SH-SY5Y (cell line): ENCODE measurements around the gene NOX5.

Experiments
- GATA2 ChIP-seq: IDR thresholded peaks from 2 replicates; pipeline ENCODE4 v1.6.1; 2011; ENCODE audit warnings: mild to moderate bottlenecking, low read depth, low read length
- GATA3 ChIP-seq: IDR thresholded peaks from 2 replicates; pipeline ENCODE4 v1.6.1; 2011; ENCODE audit warnings: low read depth, mild to moderate bottlenecking, low read length, moderate library complexity

NOX5 gene

DNA sequence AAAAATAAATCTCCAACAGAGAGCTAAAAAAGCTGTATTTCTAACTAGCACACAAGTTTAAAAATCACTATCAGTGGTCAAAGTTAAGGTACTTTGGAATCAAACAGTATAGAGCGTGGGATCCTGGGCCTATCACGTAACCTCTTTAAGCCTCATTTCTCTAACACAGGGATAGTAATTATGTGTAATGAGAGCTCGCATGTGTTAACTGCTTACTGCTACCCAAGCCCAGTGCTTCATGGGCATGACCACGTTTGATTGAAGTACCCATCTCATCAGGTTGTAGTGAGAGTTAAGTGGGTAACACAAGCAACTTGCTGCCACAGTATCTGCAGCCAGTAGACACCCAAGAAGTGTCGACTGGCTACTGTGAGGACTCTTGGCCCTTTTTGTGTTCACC is 28.2 kb upstream of the NOX5 start:
- TF ChIP-seq GATA2 = no peak
- no peak for TF ChIP-seq GATA3

DNA sequence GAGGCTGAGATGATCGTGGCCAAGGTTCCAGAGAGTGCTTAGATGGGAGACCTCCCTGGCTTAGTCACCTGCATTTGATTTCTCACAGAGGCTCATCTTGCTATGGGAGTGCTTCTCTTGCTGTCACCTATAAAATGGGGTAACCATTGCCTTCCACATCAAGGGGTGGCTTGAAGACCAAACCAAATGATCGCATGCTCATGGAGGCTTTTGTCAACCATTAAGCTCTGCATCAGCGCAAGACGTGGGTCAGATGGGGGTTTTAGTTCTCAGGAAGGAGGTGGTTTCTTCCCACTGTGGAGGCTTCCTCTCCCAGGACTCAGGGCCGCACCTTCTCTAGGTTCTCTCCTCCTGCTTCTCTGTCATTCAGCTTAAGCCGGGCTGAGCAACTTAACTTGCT is 27.4 kb upstream of the NOX5 start:
- no peak for TF ChIP-seq GATA3
- TF ChIP-seq GATA2 = no peak

DNA sequence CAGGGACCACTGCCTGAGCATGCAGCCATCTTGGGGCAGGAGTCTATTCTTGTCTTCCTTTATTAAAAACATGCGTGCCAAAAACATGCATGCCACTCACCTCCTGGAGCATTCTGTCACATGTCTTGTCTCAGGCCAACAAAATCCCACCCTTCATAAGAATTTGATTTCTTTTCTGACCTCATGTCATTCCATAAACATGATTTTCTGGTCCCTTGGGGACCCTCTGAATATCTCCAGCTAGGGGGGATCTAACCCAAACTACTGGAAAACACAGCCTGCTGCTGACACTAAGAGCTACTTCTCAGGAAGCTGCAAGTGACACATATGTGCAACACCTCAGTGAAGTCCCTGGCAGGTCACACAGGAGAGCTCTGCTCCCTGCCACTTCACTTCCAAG is 26.8 kb upstream of the NOX5 start:
- TF ChIP-seq GATA2 (no peak), GATA3 (no peak)

DNA sequence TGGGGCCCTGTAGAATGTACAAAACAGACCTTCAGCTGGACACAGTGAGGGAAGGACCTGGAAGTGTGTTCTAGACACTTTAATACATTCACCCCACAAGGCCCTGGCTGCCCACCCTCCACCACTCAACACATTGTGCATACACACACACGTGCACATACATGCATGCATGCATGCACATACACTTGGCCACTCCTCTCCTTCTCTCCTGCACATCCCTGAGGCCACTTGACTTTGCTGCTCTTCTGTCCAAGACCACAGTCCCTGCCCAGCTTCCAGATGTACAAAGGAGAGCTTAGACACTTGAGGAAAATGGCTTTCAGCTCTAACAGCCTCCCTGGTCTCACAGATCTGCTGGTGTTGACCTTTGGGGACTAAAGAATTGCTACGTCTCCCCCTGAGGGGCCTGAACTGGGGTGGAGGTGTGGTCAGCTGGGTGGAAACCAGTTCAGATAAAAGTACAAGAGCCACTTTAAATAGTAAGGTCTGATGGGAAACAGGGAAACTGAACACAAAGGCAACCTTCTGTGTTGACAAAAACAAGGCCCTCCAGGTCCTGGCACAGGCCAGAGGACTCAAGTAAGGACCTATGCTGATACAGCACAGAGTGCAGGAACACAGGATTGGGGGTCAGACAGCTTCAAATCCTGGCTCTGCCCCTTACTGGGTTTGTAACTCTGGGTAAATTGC is 24.8 kb upstream of the NOX5 start:
- no peak for TF ChIP-seq GATA3
- TF ChIP-seq GATA2 = no peak

DNA sequence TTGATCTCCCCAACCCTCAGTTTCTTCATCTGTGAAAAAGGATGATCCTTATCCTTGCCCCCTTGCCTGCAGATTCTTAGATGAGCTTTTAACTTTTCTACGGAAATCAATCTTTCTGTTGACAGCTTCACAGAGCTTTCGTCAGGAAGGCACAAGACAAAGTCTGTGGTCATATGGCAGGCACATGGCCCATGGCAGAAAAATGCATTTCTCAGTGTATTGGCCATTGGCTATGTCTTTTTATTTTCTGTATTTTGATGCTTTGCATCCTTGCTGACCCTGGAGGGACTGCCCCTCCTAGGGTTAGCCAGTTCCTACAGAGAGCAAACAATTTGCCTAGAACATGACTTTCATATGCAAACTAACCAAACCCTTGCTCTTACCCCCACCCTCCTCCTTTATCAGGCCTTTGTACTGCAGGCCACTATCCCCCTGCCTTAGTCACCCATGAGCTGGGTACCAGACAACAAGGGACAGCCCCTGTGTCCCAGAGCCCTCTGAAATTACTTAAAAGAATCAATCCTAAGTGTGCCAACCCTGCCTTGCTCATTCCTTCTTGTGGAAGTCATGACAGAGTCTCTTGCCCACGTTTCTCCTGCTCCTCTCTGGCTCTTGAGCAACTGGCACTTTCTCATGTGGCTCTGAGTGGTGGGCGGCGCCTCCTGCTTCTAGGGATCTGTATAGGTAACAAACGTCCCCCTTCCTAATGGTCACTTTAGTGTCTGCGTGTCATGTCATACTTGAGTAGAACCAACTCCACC is 24.1 kb upstream of the NOX5 start:
- no peak for TF ChIP-seq GATA2

DNA sequence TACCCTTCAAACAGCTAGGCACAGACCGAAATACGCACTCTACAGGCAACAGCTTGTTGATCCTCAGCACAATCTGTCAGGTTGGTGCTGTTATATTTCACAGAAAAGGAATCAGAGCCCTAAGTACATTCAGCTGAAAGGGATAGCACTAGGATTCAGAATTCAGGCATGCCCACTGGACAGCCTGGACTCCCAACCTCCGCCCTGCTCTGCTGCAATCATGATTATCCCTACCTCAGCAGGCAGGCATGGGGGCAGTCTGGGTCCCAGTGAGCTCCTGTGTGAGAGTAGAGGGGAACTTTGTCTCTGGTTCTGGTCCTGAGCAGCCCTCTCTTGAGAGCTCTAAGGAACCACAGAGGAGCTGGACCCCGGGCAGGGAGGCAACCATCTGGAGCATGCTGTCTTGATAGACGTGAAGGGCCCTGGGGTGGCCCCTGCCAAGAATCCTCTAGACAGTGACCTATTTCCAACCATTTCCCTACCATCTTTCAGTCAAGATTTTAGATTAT is 23.4 kb upstream of the NOX5 start:
- no peak for TF ChIP-seq GATA3
- no peak for TF ChIP-seq GATA2

DNA sequence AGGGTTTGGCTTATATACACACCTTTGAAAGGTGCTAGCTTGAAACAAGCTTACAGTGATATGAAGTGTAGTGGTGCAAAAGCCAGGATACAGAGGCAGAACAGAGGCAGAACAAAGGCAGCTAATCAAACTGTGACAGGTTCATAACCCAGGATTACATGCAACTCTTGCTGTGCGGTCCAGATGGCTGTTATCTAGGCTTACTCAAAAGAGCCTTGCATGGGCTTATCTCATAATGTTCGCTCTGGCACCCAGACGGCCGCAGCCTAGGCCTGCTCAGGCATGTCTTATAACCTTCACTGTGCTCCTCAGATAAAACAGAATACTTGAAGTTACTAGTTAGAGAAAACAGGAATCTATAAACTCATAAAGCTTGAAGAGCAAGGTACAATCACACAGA is 22.8 kb upstream of the NOX5 start:
- TF ChIP-seq GATA2 (peak; percentile 81), GATA3 (no peak; the same call in 1 of the 2 replicates)

DNA sequence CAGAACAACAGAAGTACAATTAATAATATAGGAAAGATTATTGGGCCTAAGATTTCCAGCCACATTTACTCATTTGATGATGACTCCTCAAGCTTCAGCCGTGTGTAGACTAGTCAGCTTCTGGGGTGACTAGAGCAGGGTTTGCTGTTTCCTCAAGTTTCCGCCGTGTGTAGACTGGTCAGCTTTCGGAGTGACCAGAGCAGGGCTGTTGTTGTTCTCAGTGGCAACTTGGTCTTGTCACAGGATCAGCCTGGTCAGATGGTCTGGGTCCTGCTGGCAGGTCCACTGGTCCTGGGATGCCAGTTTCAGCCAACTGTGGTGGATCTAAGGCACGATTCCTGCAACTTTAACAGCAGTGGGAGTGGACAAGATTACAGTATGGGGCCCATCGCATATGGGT is 21.8 kb upstream of the NOX5 start:
- TF ChIP-seq GATA2 (no peak), GATA3 (no peak)

DNA sequence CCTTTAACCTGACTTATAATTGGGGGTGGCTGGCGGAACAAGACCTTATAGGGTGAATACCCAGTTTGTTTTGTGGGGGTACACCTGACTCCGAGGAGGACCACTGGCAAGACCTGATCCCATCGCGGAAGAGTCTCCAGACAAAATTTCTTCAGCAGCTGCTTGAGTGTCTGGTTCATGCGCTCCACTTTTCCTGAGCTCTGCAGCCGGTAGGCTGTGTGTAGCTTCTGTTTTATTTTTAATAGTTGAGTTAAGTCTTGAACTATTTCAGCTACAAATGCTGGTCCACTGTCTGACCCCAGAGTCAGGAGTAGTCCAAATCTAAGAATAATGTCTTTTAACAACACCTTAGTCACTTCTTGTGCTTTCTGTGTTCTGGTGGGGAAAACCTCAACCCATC is 21.2 kb upstream of the NOX5 start:
- no peak for TF ChIP-seq GATA2
- TF ChIP-seq GATA3 = no peak

DNA sequence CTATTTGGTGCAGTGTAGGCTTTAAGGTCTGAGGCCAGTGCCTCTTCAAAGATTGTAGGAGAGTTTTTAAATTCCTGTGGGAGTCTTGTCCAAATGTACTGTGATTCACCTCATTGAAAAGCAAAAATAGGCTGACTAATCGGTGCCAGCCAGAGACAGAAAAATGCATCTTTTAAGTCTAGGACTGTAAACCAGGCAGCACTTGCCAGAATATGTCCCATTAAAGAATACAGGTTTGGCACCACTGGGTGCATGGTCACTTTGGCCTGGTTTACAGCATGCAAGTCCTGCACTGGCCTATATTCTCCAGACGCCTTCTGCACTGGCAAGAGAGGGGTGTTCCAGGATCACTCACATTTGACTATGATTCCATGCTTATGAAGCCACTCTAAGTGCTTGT is 20.3 kb upstream of the NOX5 start:
- TF ChIP-seq GATA2 = no peak
- no peak for TF ChIP-seq GATA3

DNA sequence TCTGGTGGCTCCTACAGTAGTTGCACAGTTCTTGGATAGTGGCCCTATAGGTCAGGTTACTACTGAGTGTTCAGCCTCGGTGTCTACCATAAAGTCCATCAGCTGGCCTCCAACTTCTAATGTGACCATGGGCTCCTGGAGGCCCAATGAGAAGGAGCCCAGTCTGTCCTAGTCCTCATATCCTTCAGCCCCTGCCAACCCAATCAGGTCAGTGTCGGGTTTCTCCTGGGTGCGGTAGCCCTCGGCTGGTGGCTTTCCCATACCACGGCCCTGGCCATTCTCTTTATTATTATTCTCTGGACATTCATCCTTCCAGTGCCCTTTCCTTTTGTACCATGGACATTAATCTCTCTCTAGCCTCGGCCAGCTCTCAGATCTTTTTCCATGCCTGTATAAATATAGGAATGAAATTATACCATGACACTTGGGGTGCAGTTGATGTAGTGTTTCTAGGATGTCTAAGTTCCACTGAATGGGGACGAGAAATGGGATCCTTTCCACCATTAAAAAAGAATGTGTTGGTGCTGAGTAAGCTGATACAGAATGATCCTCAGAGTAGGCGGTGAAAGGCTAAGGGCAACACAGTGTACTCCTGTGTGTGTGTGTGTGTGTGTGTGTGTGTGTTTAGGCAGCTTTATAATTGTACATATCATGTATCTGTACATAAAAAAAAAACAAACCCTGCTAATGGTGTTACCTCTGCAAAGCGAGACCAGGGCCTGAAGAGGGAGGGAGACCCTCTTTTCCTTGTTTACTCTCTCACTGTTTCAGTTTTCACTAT is 19.3 kb upstream of the NOX5 start:
- TF ChIP-seq GATA3 (no peak), GATA2 (no peak)

DNA sequence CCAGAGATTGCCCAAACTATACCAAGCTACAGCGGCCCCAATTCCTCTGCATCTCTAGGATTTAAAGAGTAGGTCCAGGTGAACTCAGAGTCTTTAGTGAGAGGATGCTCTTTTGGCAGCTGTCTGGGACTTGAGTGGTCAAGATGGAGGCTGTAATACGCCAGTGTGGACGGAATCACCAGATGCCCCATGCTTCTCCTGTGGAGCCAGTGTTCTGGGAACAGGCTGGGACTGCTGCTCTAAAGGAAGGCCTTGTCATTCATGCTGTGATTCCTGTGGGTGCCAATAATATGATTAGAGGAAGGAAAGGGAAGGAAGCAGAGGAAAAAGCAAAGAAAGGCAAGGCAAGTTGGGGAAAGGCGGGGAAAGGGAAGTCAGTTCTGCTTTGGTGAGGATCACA is 17.4 kb upstream of the NOX5 start:
- TF ChIP-seq GATA2 (no peak), GATA3 (no peak)

DNA sequence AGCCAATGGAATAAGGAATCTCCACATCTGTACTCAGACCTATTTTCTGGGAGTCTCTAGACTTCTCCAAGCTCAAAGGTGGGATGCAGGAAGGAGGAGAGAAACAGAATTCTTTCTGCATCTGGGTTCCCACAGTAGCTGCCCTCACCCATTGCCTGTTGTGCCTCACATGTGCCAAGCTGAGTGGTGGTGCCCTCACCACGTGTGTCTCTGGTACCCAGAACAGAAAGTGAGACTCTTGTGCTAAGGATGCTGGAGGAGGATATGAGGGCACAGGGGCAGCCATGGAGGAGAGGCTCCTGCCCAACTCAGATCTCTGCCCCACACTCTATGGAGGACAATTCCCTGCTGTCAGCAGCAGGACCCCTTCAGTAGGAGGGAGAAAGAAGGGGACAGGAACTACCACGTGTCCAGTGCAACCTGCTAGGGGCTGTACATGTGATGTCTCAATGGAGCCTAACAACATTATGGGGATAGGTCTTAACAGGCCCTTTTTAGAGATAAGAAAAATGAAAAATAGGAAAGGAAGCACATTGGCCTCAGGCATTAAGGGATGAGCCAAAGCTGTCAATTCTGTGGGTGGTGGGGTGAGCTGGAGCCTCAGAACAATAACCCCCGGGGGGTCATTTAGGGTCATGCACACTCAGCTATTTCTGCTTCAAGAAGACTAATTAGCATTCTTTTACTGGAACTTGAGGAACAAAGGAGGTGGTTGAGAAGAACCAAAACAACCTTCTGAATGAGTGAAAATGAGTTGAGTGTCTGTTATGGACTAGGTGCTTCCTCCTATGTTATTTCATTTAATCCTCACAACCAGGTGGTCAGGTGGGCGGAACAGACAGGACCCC is 16.3 kb upstream of the NOX5 start:
- no peak for TF ChIP-seq GATA2
- TF ChIP-seq GATA3 = no peak

DNA sequence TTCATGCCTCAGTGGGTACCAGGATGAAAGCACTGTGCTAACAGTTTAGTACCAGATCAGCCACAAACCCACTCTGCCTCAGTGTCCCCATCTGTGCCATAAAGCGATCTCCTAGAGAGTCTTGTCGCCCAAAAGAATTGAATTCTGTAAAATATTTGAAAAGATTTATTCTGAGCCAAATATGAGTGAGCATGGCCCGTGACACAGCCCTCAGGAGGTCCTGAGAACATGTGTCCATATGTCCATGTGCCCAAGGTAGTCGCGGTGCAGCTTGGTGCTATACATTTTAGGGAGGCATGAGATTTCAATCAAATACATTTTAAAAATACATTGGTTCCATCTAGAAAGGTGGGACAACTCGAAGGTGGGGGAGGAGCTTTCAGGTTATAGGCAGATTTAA is 15.4 kb upstream of the NOX5 start:
- TF ChIP-seq GATA2 (no peak), GATA3 (no peak)

DNA sequence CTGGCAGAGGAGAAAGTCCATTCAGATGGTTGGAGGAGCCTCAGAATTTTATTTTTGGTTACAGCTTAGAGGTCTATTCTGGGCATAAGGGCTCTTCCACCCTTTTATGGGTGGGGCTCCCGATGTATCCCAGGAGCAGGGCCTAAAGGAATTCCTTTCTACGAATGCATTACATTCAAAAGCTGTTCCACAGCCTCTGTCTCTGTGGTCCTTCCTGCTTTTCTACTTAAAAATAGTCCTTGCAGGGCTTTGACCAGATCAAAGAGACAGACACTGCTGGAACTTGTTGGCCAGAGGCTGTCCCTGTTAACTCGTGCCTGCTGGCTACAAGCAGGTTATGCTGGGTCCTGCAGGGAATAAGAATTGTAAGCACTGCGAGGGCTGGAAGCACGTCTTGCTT is 14.4 kb upstream of the NOX5 start:
- TF ChIP-seq GATA3 = no peak
- TF ChIP-seq GATA2 = no peak
